Right lobe of liver (tissue), 6 donors: ENCODE data around the gene ZNF609. TPM values are rescaled to one million over a fixed set of nuclear protein-coding genes. Genes with fewer than 3 reads are reported as not detected.
"Not testable (repeated sequence)": the region's sequence is repeated elsewhere in the genome, so short reads cannot be mapped to it uniquely, and the experiment has no call there.

Source experiments
- ATAC-seq, 4 donors: fragments of 200-7000 bp; cut with Tn5 transposase; one replicate each; pipeline ENCODE4 v1.9.1; 2020; ENCODE audit warnings: mild to moderate bottlenecking in 4 of 4, moderate library complexity in 4 of 4
- DNase-seq, 3 donors: peaks; one replicate each; pipeline ENCODE4 v3.0.0-alpha.2; 2020
- H3K27ac ChIP-seq, 3 donors: fragments of 200-600 bp; one replicate each; pipeline ENCODE4 v1.8.0; 2022
- H3K27me3 ChIP-seq, 2 donors: fragments of 200-600 bp; one replicate each; pipeline ENCODE4 v1.8.0; 2022
- H3K36me3 ChIP-seq, 4 donors: fragments of 200-600 bp; sonication (generic) in 1 of 4; one replicate each; pipeline versions ENCODE4 v1.5.1 to v1.8.0; 2017 to 2022; ENCODE audit warnings: control low read depth in 1 of 4
- H3K4me1 ChIP-seq, 4 donors: fragments of 200-600 bp; sonication (generic) in 1 of 4; one replicate each; pipeline versions ENCODE4 v1.5.1 to v1.8.0; 2017 to 2022; ENCODE audit warnings: control low read depth in 1 of 4
- H3K4me3 ChIP-seq, 3 donors: fragments of 200-600 bp; one replicate each; pipeline ENCODE4 v1.8.0; 2022
- H3K9me3 ChIP-seq, 4 donors: fragments of 200-600 bp; sonication (generic) in 1 of 4; one replicate each; pipeline versions ENCODE4 v1.5.1 to v1.8.0; 2017 to 2022; ENCODE audit warnings: control low read depth in 1 of 4
- CTCF ChIP-seq, 4 donors: fragments of 200-600 bp in 3 of 4; fragments of 450-650 bp in 1 of 4; IDR thresholded peaks; one replicate each; pipeline versions ENCODE4 v1.5.1 to v1.8.0; 2016 to 2022; ENCODE audit warnings: antibody characterized with exemption in 4 of 4, mild to moderate bottlenecking in 2 of 4
- POLR2A ChIP-seq: fragments of 450-650 bp; IDR thresholded peaks from one replicate; pipeline ENCODE4 v1.6.1; 2017; ENCODE audit warnings: antibody characterized with exemption, mild to moderate bottlenecking
- WGBS: methylation state at CpG from one replicate; pipeline ENCODE4 v1.1.6; 2018; ENCODE audit warnings: low coverage, low lambda C conversion rate; ENCODE audit not compliant: insufficient coverage; ENCODE audit errors: missing lambda C conversion rate; 5-methylcytosine and 5-hydroxymethylcytosine counted together
- intact Hi-C, 2 donors: fragments of 100-400 bp; cut with DNase I; formaldehyde crosslinking; loops; one replicate each; pipeline versions ENCODE4 v1.11.2 to v1.14.1; 2022
- total RNA-seq, 6 experiments: library from RNA; depleted of rRNA in 2 of 6; stranded (reverse); fragments of >200 nt in 2 of 6; fragmentation: NEBNext Ultra II Directional in 3 of 6; extraction: Animal tissue kit (Norgen Biotek cat#: 25700) in 3 of 6; gene quantifications; one replicate each; pipeline versions ENCODE4 v1.1.0 to v1.2.4, GENCODE V29; 2016 to 2023
- donor health status: DM: no; HTN: yes; CAD: no.
- donor health status: DM: no; HTN: no; CAD: no.
- donor health status: DM: no; HTN: no; CAD: no.
- donor health status: DM: no; HTN: yes; CAD: no.
- donor health status: DM: no; HTN: yes; CAD: no.

ZNF609 gene
- total RNA-seq, 6 experiments from 2014 or later = 10.7 to 16.1 (median 13.5) TPM

- Histone ChIP-seq H3K27ac (no peak overlapping the region), H3K27me3 (no peaks in the 10 kb centered on the region), H3K4me3 (no peak overlapping the region), H3K36me3 (no peaks in the 10 kb centered on the region), H3K4me1 (peaks cover 0 to 17% (median 7%) of the 10 kb centered on the region in 4 donors), H3K9me3 (no peaks in the 10 kb centered on the region)
- 63% methylated on average over 4 of the region's 4 CpGs for WGBS
- ATAC-seq (no peak), DNase-seq (no peak)
- TF ChIP-seq POLR2A (no peak), CTCF (IDR thresholded peaks at IDR 0.05) (no peak)
- intact Hi-C loops = no loop called here
Measured at GRCh38 chr15:64586984-64587383, 126.6 kb downstream of the ZNF609 start.

GRCh38 chr15:64589435-64590084 is 129.2 kb downstream of the ZNF609 start:
- peaks cover 0 to 7% (median 0%) of the 10 kb centered on the region in 4 donors for H3K4me1 ChIP-seq
- ATAC-seq (no peak), DNase-seq (no peak)
- H3K27ac ChIP-seq = no peak overlapping the region
- no peaks in the 10 kb centered on the region for H3K36me3 ChIP-seq
- TF ChIP-seq CTCF (IDR thresholded peaks at IDR 0.05) (no peak), POLR2A (no peak)
- intact Hi-C loops = no loop called here
- H3K9me3 ChIP-seq = no peaks in the 10 kb centered on the region
- WGBS = 68% methylated on average over 3 of the region's 3 CpGs
- H3K27me3 ChIP-seq = no peaks in the 10 kb centered on the region
- no peak overlapping the region for H3K4me3 ChIP-seq

GRCh38 chr15:64592845-64593244 is 132.5 kb downstream of the ZNF609 start:
- peaks cover 0 to 14% (median 6%) of the 10 kb centered on the region in 4 donors for H3K4me1 ChIP-seq
- 89% methylated on average over 7 of the region's 18 CpGs for WGBS
- ATAC-seq, H3K36me3 ChIP-seq, intact Hi-C loops, H3K4me3 ChIP-seq, H3K9me3 ChIP-seq, H3K27me3 ChIP-seq, H3K27ac ChIP-seq, DNase-seq: not testable (repeated sequence)

GRCh38 chr15:64596701-64597476 is 136.5 kb downstream of the ZNF609 start:
- intact Hi-C loops = no loop called here
- Histone ChIP-seq H3K27me3 (no peaks in the 10 kb centered on the region), H3K9me3 (no peaks in the 10 kb centered on the region), H3K4me1 (peaks cover 0 to 16% (median 3%) of the 10 kb centered on the region in 4 donors), H3K4me3 (peak overlapping the region in 1 of 3 donors; percentile 3), H3K27ac (no peak overlapping the region), H3K36me3 (no peaks in the 10 kb centered on the region)
- ATAC-seq = peak; percentile 69 to 74 (median 72)
- TF ChIP-seq CTCF (IDR thresholded peaks at IDR 0.05) = no peak
- no peak for TF ChIP-seq POLR2A
- 15% methylated on average over 4 of the region's 4 CpGs for WGBS
- no peak for DNase-seq

- peaks cover 0 to 16% (median 3%) of the 10 kb centered on the region in 4 donors for H3K4me1 ChIP-seq
Measured at GRCh38 chr15:64597477-64597822, 137.1 kb downstream of the ZNF609 start.

More at GRCh38 chr15:64597477-64597822, 137.1 kb downstream of the ZNF609 start:
- H3K27ac ChIP-seq = no peak overlapping the region
- no peaks in the 10 kb centered on the region for H3K36me3 ChIP-seq
- DNase-seq (no peak), ATAC-seq (no peak)
- H3K4me3 ChIP-seq = no peak overlapping the region
- 0% methylated on average over 1 of the region's 1 CpG for WGBS
- H3K9me3 ChIP-seq = no peaks in the 10 kb centered on the region
- intact Hi-C loops = no loop called here
- H3K27me3 ChIP-seq = no peaks in the 10 kb centered on the region
- TF ChIP-seq POLR2A (no peak), CTCF (IDR thresholded peaks at IDR 0.05) (no peak)
